OCI-LY3 (cell line): ENCODE measurements around the gene PIK3R3.
A peak's percentile ranks its signal among the peaks of the same experiment; 100 is the strongest.

Experiments
- H2AFZ ChIP-seq: fragments of 200-600, 300-600 bp; shearing (Covaris generic); 2 replicates; pipeline ENCODE4 v1.6.0; 2014; ENCODE audit warnings: antibody characterized with exemption, low read depth, low read length
- H3K27ac ChIP-seq: fragments of 200-600, 300-600 bp; sonication (generic); 2 replicates; pipeline ENCODE4 v1.5.1; 2014; ENCODE audit warnings: mild to moderate bottlenecking, low read length, moderate library complexity, mixed read lengths
- H3K27me3 ChIP-seq: fragments of 200-600, 300-600 bp; sonication (generic); 2 replicates; pipeline ENCODE4 v1.6.1; 2014; ENCODE audit warnings: low read depth, low read length, mixed read lengths
- H3K36me3 ChIP-seq: fragments of 200-600, 300-600 bp; sonication (generic); replicated peaks from 2 replicates; pipeline ENCODE3; 2014; ENCODE audit warnings: low read depth, low read length, mixed read lengths
- H3K4me1 ChIP-seq: fragments of 300-600, 200-600 bp; sonication (generic); 2 replicates; pipeline ENCODE4 v1.6.1; 2014; ENCODE audit warnings: low read length, mixed read lengths
- H3K4me2 ChIP-seq: fragments of 200-600, 300-600 bp; sonication (generic); 2 replicates; pipeline ENCODE4 v1.6.1; 2014; ENCODE audit warnings: low read length, mixed read lengths
- H3K4me3 ChIP-seq: fragments of 300-600, 200-600 bp; sonication (generic); 2 replicates; pipeline ENCODE4 v1.5.1; 2014; ENCODE audit warnings: antibody characterized with exemption, mild to moderate bottlenecking, low read length, moderate library complexity
- H3K79me2 ChIP-seq: fragments of 300-600, 200-600 bp; shearing (Covaris generic); 2 replicates; pipeline ENCODE4 v1.6.1; 2014; ENCODE audit warnings: mild to moderate bottlenecking, low read length, mixed read lengths
- H3K9ac ChIP-seq: fragments of 300-600, 200-600 bp; shearing (Covaris generic); 2 replicates; pipeline ENCODE4 v1.6.0; 2014; ENCODE audit warnings: mild to moderate bottlenecking, low read length, moderate library complexity
- H3K9me3 ChIP-seq: fragments of 200-600, 300-600 bp; shearing (Covaris generic); 2 replicates; pipeline ENCODE4 v1.6.1; 2014; ENCODE audit warnings: low read length, mixed read lengths; ENCODE audit not compliant: insufficient read depth
- H4K20me1 ChIP-seq: fragments of 200-600, 300-600 bp; sonication (generic); 2 replicates; pipeline ENCODE4 v1.6.1; 2016; ENCODE audit warnings: low read length, mixed read lengths; ENCODE audit not compliant: insufficient read depth
- CTCF ChIP-seq: fragments of 200-600, 300-600 bp; sonication (generic); IDR thresholded peaks from 2 replicates; pipeline ENCODE4 v1.5.1; 2014; ENCODE audit warnings: antibody characterized with exemption, low read length, low read depth
- EZH2phosphoT487 ChIP-seq: fragments of 200-600 bp; shearing (Covaris generic); IDR thresholded peaks from 2 replicates; pipeline ENCODE4 v1.6.1; 2018; ENCODE audit warnings: antibody characterized with exemption, mixed run types, low read depth

Gene PIK3R3

GRCh38 chr1:46114925-46115603 is 17.4 kb downstream of the PIK3R3 start:
- Histone ChIP-seq H3K27me3 (no peaks in the 10 kb centered on the region), H3K27ac (no peak overlapping the region), H4K20me1 (no peaks in the 10 kb centered on the region), H3K9ac (no peak overlapping the region), H3K36me3 (no peaks in the 10 kb centered on the region), H3K4me2 (0 out of 2 replicates have a peak overlapping the region, but pooled peaks have one; percentile 11), H3K79me2 (no peaks in the 10 kb centered on the region; the same call in 1 of the 2 replicates), H2AFZ (peak overlapping the region; percentile 53; the same call in 1 of the 2 replicates), H3K9me3 (no peaks in the 10 kb centered on the region), H3K4me1 (peaks cover 9% of the 10 kb centered on the region; the same call in 1 of the 2 replicates), H3K4me3 (no peak overlapping the region)
- no peak for TF ChIP-seq CTCF
- no peak for TF ChIP-seq EZH2phosphoT487

- H3K4me3 ChIP-seq, result no peak overlapping the region
- no peak overlapping the region for H3K27ac ChIP-seq
- peaks cover 9% of the 10 kb centered on the region; the same call in 1 of the 2 replicates for H3K4me1 ChIP-seq
- no peak overlapping the region for H2AFZ ChIP-seq
- no peak overlapping the region for H3K4me2 ChIP-seq
- H3K36me3 ChIP-seq, result no peaks in the 10 kb centered on the region
- no peak overlapping the region for H3K9ac ChIP-seq
- TF ChIP-seq CTCF (no peak), EZH2phosphoT487 (no peak)
- no peaks in the 10 kb centered on the region for H3K27me3 ChIP-seq
- no peaks in the 10 kb centered on the region; the same call in 1 of the 2 replicates for H3K79me2 ChIP-seq
- H3K9me3 ChIP-seq, result no peaks in the 10 kb centered on the region
- no peaks in the 10 kb centered on the region for H4K20me1 ChIP-seq
These were observed 18.5 kb downstream of the PIK3R3 start for GRCh38 chr1:46113948-46114347.

- Histone ChIP-seq H2AFZ (no peak overlapping the region), H3K9ac (no peak overlapping the region), H3K4me2 (no peak overlapping the region), H3K27ac (no peak overlapping the region), H4K20me1 (no peaks in the 10 kb centered on the region), H3K4me1 (peaks cover 6% of the 10 kb centered on the region; the same call in 1 of the 2 replicates), H3K79me2 (no peaks in the 10 kb centered on the region; the same call in 1 of the 2 replicates), H3K4me3 (no peak overlapping the region), H3K27me3 (no peaks in the 10 kb centered on the region), H3K36me3 (no peaks in the 10 kb centered on the region), H3K9me3 (no peaks in the 10 kb centered on the region)
- TF ChIP-seq CTCF, result no peak
- TF ChIP-seq EZH2phosphoT487, result no peak
These were observed 20.3 kb downstream of the PIK3R3 start for GRCh38 chr1:46112108-46112507.

GRCh38 chr1:46110521-46110920 is 21.9 kb downstream of the PIK3R3 start:
- Histone ChIP-seq H3K36me3 (no peaks in the 10 kb centered on the region), H3K4me1 (peaks cover 6% of the 10 kb centered on the region; the same call in 1 of the 2 replicates), H3K9ac (no peak overlapping the region), H3K79me2 (no peaks in the 10 kb centered on the region; the same call in 1 of the 2 replicates), H2AFZ (no peak overlapping the region), H3K27ac (no peak overlapping the region), H3K4me3 (no peak overlapping the region), H4K20me1 (no peaks in the 10 kb centered on the region), H3K9me3 (no peaks in the 10 kb centered on the region), H3K4me2 (no peak overlapping the region), H3K27me3 (no peaks in the 10 kb centered on the region)
- TF ChIP-seq CTCF (no peak), EZH2phosphoT487 (no peak)
